GM21367 (cell line): ENCODE measurements around the gene NPBWR2.
"Not testable (repeated sequence)": the region's sequence is repeated elsewhere in the genome, so short reads cannot be mapped to it uniquely, and the experiment has no call there.

ENCODE experiments used
- ATAC-seq: cut with Tn5 transposase; IDR thresholded peaks from one replicate; pipeline ENCODE4 v1.9.1; 2021; ENCODE audit not compliant: unreplicated experiment

NPBWR2 gene

DNA sequence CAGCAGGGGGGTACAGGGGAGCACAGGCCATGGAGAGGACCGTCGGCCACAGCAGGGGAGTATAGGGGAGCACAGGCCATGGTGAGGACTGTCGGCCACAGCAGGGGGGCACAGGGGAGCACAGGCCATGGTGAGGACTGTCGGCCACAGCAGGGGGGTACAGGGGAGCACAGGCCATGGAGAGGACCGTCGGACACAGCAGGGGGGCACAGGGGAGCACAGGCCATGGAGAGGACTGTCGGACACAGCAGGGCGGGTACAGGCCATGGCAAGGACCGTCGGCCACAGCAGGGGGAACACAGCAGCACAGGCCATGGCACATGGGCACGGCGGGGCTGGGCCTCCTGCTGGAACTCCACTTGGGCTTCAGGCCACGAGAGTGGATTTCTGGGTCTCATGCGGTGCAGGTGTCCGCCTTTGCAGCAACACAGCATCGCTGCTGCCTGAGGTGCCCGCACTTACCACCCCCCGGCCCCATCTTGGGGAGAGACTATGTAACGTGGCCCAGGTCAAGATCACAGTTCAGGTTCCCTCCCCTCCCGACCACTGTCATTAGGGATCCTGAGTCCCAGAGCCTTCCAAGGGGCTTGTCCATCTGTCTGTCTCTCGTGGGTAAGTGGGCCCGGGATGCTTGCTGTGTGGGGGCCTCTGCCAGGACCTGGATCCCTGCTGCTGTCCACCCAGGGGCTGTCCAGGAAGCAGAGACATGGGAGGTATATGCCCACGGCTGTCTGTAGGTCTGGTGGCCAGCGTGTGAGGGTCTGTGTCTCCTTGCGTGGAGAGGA is 2.5 kb downstream of the NPBWR2 start:
- no peak for ATAC-seq

GRCh38 chr20:64103871-64104666 is 3.3 kb downstream of the NPBWR2 start:
- no peak for ATAC-seq

DNA sequence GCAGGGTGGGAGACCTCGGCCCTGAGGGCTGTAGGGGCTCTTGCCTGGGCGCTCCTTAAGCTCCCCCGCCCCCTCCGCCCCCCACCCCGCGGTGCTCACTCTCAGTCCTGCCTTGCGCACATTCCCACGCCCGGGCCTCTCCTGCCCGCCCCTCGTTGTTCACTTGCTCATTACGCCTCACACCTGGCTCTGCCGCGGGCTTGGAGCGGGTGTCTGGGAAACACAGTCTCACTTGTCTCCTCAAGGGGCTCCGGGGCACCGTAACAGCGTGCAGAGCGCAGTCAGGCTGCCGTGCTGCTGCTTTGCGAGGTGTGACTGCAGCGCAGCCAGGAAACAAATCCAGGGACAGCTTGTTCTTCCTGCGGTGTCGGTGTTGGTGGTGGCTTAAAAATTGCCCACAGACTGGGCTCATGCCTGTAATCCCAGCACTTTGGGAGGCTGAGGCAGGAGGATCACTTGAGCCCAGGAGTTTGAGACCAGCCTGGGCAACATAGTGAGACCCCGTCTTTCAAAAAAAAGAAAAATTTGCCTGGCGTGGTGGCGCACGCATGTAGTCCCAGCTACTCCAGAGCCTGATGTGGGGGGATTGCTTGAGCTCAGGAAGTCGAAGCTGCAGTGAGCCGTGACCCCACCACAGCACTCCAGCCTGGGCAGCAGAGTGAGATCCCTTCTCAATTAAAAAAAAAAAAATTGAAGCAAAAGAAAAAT is 4.6 kb downstream of the NPBWR2 start:
- no peak for ATAC-seq

- no peak for ATAC-seq
Measured at GRCh38 chr20:64101731-64102621, 5.4 kb downstream of the NPBWR2 start.

DNA sequence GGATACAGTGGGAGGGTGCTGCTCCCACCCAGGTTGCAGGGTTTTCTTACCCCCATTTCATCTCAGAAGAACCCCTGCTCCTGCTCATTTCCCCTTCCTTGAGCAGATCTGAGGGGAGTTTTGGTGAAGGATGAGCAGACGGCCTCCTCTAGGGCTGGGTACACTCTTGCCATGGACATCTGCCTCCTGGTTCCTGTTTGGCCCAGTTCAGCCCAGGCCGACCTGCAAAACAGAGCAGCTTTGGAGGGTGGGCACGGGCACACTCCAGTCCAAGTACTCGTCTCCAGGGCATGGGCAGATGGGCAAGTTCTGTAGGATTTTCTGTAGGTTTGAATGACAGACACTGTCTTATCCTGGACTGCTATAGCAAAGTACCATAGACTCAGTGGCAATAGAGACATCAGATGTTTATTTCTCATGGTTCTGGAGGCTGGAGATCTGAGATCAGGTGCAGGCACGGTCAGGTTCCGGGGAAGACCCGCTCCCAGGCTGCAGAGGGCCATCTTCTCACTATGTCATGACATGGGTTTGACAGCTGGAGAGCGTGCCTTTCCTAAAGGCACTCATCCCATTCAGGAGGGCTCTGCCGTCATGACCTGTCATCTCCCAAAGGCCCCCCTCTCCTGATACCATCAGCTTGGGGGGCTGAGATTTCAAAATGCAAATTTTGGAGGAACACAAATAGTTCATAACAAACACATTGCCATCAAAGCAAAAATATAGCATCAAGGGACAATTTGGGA is 6.2 kb downstream of the NPBWR2 start:
- ATAC-seq: no peak

DNA sequence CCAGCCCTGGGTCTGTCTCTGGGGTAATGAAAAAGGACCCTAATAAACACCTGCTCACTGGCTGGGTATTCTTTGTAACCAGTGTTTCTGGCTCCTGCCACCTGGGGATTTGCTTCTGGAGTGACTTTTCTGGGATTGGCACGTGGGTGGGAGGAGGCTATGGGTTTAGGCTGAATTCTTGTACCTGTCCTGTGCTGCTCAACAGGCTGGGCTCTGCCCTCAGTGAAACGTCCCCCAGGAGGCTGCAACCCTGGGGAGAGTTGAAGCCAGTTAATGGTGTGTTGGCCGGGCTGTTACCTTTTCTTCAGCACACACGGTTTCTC is 6.8 kb downstream of the NPBWR2 start:
- no peak for ATAC-seq

DNA sequence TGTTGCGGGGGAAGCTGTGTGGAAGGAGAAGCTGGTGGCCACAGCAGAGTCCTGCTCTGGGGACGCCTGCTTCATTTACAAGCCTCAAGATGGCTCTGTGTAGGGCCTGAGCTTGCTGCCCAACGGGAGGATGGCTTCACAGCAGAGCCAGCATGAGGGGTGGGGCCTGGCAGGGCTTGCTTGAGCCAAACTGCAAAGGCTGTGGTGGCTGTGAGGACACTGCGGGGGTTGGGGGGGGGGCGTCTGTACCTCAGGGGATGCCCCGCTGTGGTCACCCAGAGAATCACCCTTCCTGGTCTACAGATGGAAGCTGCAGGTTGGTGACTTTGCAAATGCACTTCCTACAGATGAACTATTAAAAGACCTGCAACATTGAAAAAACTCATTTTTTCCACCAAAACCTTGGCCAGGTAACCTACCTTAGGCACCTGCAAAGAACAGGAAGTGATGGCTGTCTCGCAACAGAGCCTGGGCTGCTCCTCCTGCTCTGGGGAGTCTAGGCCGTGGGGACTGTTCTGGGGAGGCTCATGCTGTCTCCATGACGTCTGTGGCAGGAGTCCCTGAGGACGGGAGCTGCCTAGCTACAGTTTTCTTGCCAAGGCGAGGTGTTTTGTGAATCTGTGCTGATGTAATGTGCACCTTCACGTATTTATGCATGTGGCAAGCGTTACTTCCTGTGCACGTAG is 7.3 kb downstream of the NPBWR2 start:
- ATAC-seq: peak; percentile 32

DNA sequence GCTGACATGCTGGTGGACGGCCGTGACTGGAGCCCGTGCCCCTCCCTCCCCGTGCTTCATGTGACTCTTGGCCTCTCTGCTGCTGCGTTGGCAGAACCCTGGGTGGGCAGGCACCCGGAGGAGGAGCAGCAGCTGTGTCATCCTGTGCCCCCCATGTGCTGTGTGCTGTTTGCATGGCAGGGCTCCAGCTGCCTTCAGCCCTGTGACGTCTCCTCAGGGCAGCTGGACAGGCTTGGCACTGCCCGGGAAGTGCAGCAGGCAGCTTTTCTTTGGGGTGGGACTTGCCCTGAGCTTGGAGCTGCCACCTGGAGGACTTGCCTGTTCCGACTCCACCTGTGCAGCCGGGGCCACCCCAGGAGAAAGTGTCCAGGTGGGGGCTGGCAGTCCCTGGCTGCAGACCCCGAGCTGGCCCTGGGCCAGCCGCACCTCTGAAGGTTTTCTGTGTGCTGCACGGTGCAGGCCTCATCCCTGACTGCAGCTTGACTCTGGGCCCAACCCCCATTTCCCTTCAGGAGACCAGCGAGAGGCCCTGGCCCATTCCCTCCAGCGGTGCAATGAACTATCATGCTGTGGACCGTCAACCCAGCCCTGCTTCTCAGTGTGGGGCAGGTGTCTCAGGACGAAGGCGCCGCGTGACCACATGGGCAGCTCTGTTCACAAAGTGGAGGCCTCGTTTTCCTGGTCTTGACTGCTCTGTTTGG is 8.1 kb downstream of the NPBWR2 start:
- ATAC-seq: no peak

DNA sequence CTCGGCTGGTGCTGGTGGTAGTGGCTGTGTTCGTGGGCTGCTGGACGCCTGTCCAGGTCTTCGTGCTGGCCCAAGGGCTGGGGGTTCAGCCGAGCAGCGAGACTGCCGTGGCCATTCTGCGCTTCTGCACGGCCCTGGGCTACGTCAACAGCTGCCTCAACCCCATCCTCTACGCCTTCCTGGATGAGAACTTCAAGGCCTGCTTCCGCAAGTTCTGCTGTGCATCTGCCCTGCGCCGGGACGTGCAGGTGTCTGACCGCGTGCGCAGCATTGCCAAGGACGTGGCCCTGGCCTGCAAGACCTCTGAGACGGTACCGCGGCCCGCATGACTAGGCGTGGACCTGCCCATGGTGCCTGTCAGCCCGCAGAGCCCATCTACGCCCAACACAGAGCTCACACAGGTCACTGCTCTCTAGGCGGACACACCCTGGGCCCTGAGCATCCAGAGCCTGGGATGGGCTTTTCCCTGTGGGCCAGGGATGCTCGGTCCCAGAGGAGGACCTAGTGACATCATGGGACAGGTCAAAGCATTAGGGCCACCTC is 8.8 kb downstream of the NPBWR2 start:
- ATAC-seq: no peak

DNA sequence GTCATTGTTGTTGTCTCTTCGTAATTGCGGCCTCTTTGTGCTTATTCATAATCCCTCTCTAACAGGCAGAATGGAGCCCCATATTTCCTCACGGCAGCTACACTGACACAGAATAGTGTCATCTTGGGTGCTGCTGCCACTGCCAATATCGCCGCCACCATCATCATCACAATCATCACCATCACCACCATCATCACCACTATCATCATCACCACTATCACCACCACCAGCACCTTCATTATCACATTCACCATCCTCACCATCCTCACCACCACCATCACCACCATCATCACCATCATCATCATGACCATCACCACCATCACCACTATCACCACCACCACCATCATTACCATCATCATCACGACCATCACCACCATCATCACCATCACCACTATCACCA is 10.8 kb downstream of the NPBWR2 start:
- no peak for ATAC-seq

DNA sequence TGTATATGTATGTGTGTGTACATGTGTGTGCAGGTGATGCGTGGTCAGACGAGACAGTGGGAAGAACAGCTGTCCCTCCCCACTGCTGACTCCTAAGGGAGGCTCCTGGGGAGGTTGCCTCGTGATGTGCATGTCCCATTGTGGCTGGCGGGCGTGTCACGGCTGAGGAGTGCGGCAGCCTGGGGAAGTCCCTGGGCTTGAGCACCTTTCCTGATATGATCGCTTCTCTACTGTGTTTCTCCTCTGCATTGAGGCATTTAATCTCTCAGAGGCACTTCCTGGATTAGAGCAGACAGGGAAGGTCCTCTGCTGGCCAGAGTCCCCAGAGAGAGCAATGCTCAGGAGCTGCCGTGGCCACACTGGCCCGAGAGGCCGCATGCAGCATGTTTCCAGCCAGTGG is 11.4 kb downstream of the NPBWR2 start:
- ATAC-seq: no peak

DNA sequence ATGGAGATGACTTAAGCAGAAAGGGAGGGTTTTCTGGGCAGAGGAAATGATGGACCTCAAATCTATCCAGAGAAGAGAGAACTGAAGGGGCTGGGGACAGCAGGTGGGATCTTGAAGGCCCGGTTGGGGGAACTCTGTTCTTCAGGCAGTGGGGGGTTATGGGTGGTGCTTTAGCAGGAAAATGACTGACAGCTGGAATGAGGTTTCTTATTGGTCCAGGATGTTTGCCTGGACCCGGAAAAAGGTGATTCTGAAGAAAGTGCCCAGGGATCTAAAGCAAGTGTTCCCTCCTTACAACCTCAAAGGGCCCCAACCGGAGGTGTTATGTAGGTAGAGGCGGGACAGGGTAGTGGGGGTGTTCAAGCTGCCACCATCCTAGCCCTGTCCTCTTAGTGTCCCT is 11.9 kb downstream of the NPBWR2 start:
- ATAC-seq: no peak

DNA sequence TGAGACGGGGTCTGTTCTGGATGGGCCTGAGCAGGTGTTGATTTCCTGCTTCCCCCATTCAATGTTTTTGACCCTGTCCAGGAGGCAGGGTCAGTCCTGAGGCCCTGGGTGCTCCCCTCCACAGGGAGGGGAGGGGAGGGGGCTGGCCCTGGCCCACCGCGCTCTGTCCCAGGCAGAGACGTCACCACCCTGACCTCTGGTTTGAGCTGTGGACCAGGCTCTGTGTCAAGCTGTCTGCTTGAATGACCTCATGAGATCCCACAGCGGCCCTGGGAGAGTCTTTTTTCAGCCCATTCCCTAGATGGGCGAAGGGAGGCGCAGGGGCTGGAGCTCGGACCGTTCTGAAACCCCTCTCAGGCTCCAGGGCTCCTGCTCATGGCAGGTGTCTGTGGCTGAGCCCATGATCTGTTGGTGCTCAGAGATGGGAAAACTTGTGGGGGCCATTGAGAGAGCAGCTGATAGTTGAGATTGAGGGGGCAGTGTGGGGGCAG is 14.3 kb downstream of the NPBWR2 start:
- no peak for ATAC-seq

DNA sequence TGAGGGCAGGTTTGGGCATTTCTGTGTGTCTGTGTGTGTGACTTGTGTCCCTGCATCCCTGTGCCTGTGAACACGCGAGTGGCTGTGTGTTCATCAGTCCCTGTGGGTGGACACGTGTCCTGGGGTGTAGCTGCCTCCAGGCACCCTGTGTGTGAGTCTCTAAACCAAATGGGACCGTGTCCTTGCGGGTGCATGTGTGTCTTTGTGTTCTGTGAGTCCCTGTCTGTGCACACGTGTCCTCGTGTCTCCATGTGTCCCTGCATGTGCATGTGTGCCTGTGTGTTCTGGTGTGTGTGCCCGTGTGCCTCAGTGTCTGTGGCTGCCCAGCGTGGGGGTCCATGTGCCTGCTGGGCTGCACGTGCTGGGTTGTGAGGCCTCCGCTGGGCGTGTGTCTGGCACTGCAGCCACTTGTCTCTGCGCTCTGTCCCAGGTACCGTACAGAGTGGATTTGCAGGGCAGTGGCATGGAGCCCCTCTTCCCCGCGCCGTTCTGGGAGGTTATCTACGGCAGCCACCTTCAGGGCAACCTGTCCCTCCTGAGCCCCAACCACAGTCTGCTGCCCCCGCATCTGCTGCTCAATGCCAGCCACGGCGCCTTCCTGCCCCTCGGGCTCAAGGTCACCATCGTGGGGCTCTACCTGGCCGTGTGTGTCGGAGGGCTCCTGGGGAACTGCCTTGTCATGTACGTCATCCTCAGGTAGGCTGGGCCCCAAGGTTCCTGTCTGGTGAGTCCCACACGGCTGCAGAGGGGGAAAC is 14.9 kb downstream of the NPBWR2 start:
- no peak for ATAC-seq

DNA sequence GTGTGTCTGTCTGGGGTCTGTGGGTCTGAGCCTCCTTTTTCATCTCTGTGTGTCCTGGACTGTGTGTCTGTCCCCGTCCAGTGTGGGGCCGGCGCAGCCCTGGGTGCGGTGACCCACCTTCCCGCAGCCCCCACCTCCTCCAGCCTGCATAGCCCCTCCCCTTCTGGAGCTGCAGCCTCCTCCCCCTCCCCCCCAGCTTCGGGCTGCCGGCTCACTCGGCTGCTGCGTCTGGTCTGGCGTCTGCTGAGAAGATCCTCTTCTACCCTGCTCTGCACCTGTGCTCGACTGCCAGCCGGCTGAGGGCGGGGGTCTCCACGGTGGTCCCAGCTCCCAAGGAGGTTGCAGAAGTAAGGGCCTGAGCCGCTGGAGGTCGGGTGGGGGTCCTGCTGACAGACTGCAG is 15.6 kb downstream of the NPBWR2 start:
- ATAC-seq: no peak

DNA sequence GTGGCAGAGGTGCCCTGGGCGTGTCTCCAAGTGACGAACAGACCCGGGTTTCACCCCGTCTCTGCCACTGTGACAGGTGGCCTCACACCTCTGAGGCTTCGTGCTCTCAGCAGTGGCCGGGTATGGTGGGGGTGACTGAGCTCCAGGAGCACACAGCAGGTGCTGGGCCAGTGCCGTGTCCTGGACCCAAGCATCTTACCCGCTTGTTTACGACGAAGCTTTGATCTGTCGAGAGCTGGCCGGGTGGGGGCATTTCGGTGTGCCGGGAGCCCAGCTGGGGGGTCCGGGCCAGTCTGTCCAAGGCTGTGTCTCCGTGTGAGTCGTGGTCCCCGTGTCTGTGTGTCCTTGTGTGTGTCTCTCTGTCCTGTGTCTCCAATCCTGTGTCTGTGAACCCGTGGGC is 16.0 kb downstream of the NPBWR2 start:
- ATAC-seq: no peak

DNA sequence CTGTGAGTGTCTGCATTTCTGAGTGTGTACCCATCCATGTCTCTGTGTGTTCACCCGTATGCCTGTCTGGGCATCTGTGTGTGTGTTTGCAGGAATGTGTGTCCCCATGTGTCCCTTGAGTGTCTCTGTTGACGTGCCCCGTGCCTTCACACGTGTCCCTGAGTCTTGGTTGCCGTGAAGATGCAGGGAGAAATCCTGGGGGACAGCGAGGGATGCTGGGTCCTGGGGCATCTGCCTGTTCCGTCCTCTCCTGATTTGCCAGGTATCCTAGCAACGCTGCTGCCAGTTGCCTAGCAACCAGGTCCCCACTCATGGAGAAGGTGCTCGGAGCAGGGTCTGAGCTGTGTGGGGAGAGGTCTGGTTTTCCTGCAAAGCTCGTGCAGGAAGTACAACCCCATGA is 17.2 kb downstream of the NPBWR2 start:
- ATAC-seq: no peak

- not testable (repeated sequence) for ATAC-seq
Measured at GRCh38 chr20:64088586-64088985, 18.8 kb downstream of the NPBWR2 start.
